Kidney (tissue), 14 donors: ENCODE results near the gene RAVER2. TPM values are rescaled to one million over a fixed set of nuclear protein-coding genes. Genes with fewer than 3 reads are reported as not detected.

Experiments used
- DNase-seq, 5 donors: peaks; one replicate each; pipeline ENCODE4 v3.0.0-alpha.2; 2013 to 2020
- FAIRE-seq: peaks from 2 replicates; lab custom pipeline; 2012; peaks lifted over from hg19 to GRCh38; lab: Jason Lieb, UNC
- H3K27ac ChIP-seq, 2 donors: one replicate each; pipeline ENCODE4 v1.7.0; 2013; ENCODE audit warnings: low read depth in 2 of 2, low read length in 2 of 2, inconsistent platforms in 1 of 2
- H3K27me3 ChIP-seq: one replicate; pipeline ENCODE4 v1.7.1; 2013; ENCODE audit warnings: low read length, inconsistent platforms; ENCODE audit not compliant: control insufficient read depth, insufficient read depth
- H3K36me3 ChIP-seq, 3 donors: one replicate each; pipeline versions ENCODE4 v1.7.0 to v1.7.1; 2013; ENCODE audit warnings: low read length in 3 of 3, control low read depth in 1 of 3, inconsistent platforms in 1 of 3; ENCODE audit not compliant: insufficient read depth in 3 of 3, control insufficient read depth in 2 of 3
- H3K4me1 ChIP-seq, 3 donors: one replicate each; pipeline versions ENCODE4 v1.7.0 to v1.7.1; 2013; ENCODE audit warnings: low read length in 3 of 3, inconsistent platforms in 1 of 3, low read depth in 1 of 3; ENCODE audit not compliant: control insufficient read depth in 2 of 3, insufficient read depth in 2 of 3
- H3K4me3 ChIP-seq, 3 donors: one replicate each; pipeline versions ENCODE4 v1.7.0 to v1.8.1; 2013; ENCODE audit warnings: low read length in 3 of 3, control low read depth in 1 of 3, inconsistent platforms in 1 of 3
- H3K9ac ChIP-seq, 3 donors: one replicate each; pipeline versions ENCODE4 v1.7.0 to v1.7.1; 2013; ENCODE audit warnings: low read length in 3 of 3, control low read depth in 1 of 3, inconsistent platforms in 1 of 3
- H3K9me3 ChIP-seq, 3 donors: one replicate each; pipeline versions ENCODE4 v1.7.0 to v1.7.1; 2013; ENCODE audit warnings: low read length in 3 of 3, control low read depth in 1 of 3, inconsistent platforms in 1 of 3; ENCODE audit not compliant: control insufficient read depth in 2 of 3, insufficient read depth in 1 of 3
- CTCF ChIP-seq: IDR thresholded peaks from 3 replicates; pipeline ENCODE4 v1.5.1; 2012; ENCODE audit warnings: mild to moderate bottlenecking, moderate library complexity, borderline replicate concordance; ENCODE audit not compliant: insufficient read depth; ENCODE audit errors: extremely low read depth
- intact Hi-C: fragments of 100-400 bp; cut with DNase I; formaldehyde crosslinking; loops from one replicate; pipeline ENCODE4 v1.11.1; 2022
- polyA plus RNA-seq: library from polyadenylated mRNA; stranded (reverse); fragments of 350-450 nt; fragmentation: Illumina TruSeq; extraction: RNeasy Lipid Tissue Mini Kit (QIAGEN cat#74804); gene quantifications from one replicate; pipeline ENCODE4 v1.2.3, GENCODE V29; 2014; ENCODE audit warnings: low read depth, low replicate concordance; ENCODE audit not compliant: insufficient read depth
- total RNA-seq: library from RNA; stranded (reverse); fragmentation: NEBNext Ultra II Directional; extraction: Animal tissue kit (Norgen Biotek cat#: 25700); gene quantifications from one replicate; pipeline ENCODE4 v1.2.1, GENCODE V29; 2021
- donor health status: control.
- donor health status: control.
- donor health status: control.
- donor health status: control.
- donor health status: control.
- donor health status: DM: yes; HTN: yes; CAD: no.
- donor health status: Normal renal cell carcinoma (clear cell type).

Gene RAVER2
- total and polyA plus RNA-seq, 2 donors from 2014 or later, result 7.7 to 9.4 TPM

GRCh38 chr1:64873576-64873975 lies 128.7 kb downstream of the RAVER2 start:
- TF ChIP-seq CTCF, result no peak
- peaks cover 4 to 61% (median 32%) of the 10 kb centered on the region in 3 donors for H3K36me3 ChIP-seq
- no peak for FAIRE-seq

GRCh38 chr1:64874666-64875065 lies 129.8 kb downstream of the RAVER2 start:
- Histone ChIP-seq H3K9me3 (no peaks in the 10 kb centered on the region), H3K4me1 (no peaks in the 10 kb centered on the region), H3K27me3 (no peaks in the 10 kb centered on the region), H3K27ac (no peak overlapping the region), H3K4me3 (no peak overlapping the region), H3K36me3 (peaks cover 4 to 55% (median 25%) of the 10 kb centered on the region in 3 donors), H3K9ac (no peak overlapping the region)
- DNase-seq, result no peak
- TF ChIP-seq CTCF, result no peak
- intact Hi-C loops, result no loop called here
- no peak for FAIRE-seq

More at GRCh38 chr1:64873576-64873975, 128.7 kb downstream of the RAVER2 start:
- Histone ChIP-seq H3K27me3 (no peaks in the 10 kb centered on the region), H3K9me3 (no peaks in the 10 kb centered on the region), H3K9ac (no peak overlapping the region), H3K4me1 (no peaks in the 10 kb centered on the region), H3K4me3 (no peak overlapping the region), H3K27ac (no peak overlapping the region)
- no peak for DNase-seq
- intact Hi-C loops, result no loop called here

GRCh38 chr1:64875101-64875500 lies 130.2 kb downstream of the RAVER2 start:
- Histone ChIP-seq H3K4me1 (no peaks in the 10 kb centered on the region), H3K27ac (no peak overlapping the region), H3K9ac (no peak overlapping the region), H3K36me3 (peaks cover 4 to 52% (median 24%) of the 10 kb centered on the region in 3 donors), H3K9me3 (no peaks in the 10 kb centered on the region), H3K4me3 (no peak overlapping the region), H3K27me3 (no peaks in the 10 kb centered on the region)
- no peak for TF ChIP-seq CTCF
- intact Hi-C loops, result no loop called here
- FAIRE-seq (no peak), DNase-seq (no peak)

- H3K9me3 ChIP-seq, result no peaks in the 10 kb centered on the region
- TF ChIP-seq CTCF, result no peak
- peaks cover 4 to 50% (median 22%) of the 10 kb centered on the region in 3 donors for H3K36me3 ChIP-seq
- no peaks in the 10 kb centered on the region for H3K4me1 ChIP-seq
- no peak overlapping the region for H3K9ac ChIP-seq
- H3K4me3 ChIP-seq, result no peak overlapping the region
- no peak overlapping the region for H3K27ac ChIP-seq
- intact Hi-C loops, result no loop called here
- FAIRE-seq, result no peak
- no peak for DNase-seq
- no peaks in the 10 kb centered on the region for H3K27me3 ChIP-seq
Observed at GRCh38 chr1:64875606-64876005, 130.7 kb downstream of the RAVER2 start.
